ENCODE measurements around the gene BCOR. TPM values are rescaled to one million over a fixed set of nuclear protein-coding genes. Genes with fewer than 3 reads are reported as not detected.

BCOR gene
- total RNA-seq, 4 donors from 2014 or later: 19.8 to 32.2 (median 26.0) TPM

- no peaks in the 10 kb centered on the region for H3K9me3 ChIP-seq
- no peaks in the 10 kb centered on the region for H3K4me1 ChIP-seq
- no peaks in the 10 kb centered on the region for H3K27me3 ChIP-seq
- H3K36me3 ChIP-seq: peaks cover 0 to 41% (median 0%) of the 10 kb centered on the region in 3 donors
- no peak overlapping the region for H3K4me3 ChIP-seq
- TF ChIP-seq, protein P1, sequence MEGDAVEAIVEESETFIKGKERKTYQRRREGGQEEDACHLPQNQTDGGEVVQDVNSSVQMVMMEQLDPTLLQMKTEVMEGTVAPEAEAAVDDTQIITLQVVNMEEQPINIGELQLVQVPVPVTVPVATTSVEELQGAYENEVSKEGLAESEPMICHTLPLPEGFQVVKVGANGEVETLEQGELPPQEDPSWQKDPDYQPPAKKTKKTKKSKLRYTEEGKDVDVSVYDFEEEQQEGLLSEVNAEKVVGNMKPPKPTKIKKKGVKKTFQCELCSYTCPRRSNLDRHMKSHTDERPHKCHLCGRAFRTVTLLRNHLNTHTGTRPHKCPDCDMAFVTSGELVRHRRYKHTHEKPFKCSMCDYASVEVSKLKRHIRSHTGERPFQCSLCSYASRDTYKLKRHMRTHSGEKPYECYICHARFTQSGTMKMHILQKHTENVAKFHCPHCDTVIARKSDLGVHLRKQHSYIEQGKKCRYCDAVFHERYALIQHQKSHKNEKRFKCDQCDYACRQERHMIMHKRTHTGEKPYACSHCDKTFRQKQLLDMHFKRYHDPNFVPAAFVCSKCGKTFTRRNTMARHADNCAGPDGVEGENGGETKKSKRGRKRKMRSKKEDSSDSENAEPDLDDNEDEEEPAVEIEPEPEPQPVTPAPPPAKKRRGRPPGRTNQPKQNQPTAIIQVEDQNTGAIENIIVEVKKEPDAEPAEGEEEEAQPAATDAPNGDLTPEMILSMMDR (IDR thresholded peaks at IDR 0.05): no peak
- no peak for TF ChIP-seq POLR2A (IDR thresholded peaks at IDR 0.05)
- no peak overlapping the region for H3K27ac ChIP-seq
- no peak for DNase-seq
Observed at GRCh38 chrX:40064055-40064597, 33.6 kb downstream of the BCOR start.

- Histone ChIP-seq H3K4me1 (no peaks in the 10 kb centered on the region), H3K27ac (no peak overlapping the region), H3K4me3 (no peak overlapping the region), H3K27me3 (no peaks in the 10 kb centered on the region), H3K9me3 (no peaks in the 10 kb centered on the region), H3K36me3 (peaks cover 0 to 38% (median 0%) of the 10 kb centered on the region in 3 donors)
- no peak for DNase-seq
- TF ChIP-seq, protein P1 (IDR thresholded peaks at IDR 0.05): no peak
- TF ChIP-seq POLR2A (IDR thresholded peaks at IDR 0.05): no peak
Observed at GRCh38 chrX:40063555-40063954, 34.2 kb downstream of the BCOR start.

- no peak overlapping the region for H3K27ac ChIP-seq
- DNase-seq: no peak
Observed at GRCh38 chrX:40062525-40063155, 35.1 kb downstream of the BCOR start.

DNA sequence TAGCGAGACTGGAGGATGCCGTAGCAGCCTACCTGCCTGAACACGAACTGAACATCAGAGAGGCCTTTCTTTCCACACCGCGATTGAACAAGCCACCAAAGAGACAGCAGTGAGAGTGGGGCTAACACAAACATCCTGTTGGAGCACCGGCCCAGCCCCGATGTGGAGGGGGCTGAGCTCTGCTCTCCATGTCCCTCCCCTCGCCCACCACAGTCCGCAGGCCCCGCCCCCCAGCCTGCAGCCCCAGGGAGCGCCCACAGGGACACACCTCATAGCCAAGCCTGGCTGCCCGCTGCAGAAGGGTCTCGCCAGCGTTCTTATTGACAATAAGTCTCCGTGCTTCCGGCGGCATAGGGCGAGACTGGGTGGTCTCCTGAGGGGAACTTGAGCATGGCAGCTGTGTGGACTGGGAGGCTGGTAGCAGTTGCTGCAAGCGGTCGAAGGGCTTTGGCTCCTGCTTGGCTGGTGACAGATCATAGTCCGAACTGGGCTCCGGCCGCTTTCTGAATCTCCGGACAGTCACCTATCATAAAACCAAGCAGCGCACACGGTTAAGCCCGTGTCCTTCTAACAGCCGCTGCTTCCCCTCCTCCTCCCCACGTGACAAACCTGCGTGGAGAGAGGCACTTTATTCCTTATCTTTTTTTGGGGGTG lies 35.8 kb downstream of the BCOR start:
- peaks cover 0 to 43% (median 0%) of the 10 kb centered on the region in 3 donors for H3K36me3 ChIP-seq
- TF ChIP-seq POLR2A (IDR thresholded peaks at IDR 0.05): no peak
- TF ChIP-seq, protein P1 (IDR thresholded peaks at IDR 0.05): no peak
- no peak for DNase-seq
- H3K4me1 ChIP-seq: no peaks in the 10 kb centered on the region
- no peak overlapping the region for H3K27ac ChIP-seq
- H3K4me3 ChIP-seq: no peak overlapping the region
- H3K27me3 ChIP-seq: no peaks in the 10 kb centered on the region
- no peaks in the 10 kb centered on the region for H3K9me3 ChIP-seq

More at GRCh38 chrX:40062525-40063155, 35.1 kb downstream of the BCOR start:
- H3K4me3 ChIP-seq: no peak overlapping the region
- peaks cover 0 to 38% (median 0%) of the 10 kb centered on the region in 3 donors for H3K36me3 ChIP-seq
- H3K4me1 ChIP-seq: no peaks in the 10 kb centered on the region
- TF ChIP-seq, protein P1 (IDR thresholded peaks at IDR 0.05): no peak
- no peak for TF ChIP-seq POLR2A (IDR thresholded peaks at IDR 0.05)
- H3K9me3 ChIP-seq: no peaks in the 10 kb centered on the region
- H3K27me3 ChIP-seq: no peaks in the 10 kb centered on the region

DNA sequence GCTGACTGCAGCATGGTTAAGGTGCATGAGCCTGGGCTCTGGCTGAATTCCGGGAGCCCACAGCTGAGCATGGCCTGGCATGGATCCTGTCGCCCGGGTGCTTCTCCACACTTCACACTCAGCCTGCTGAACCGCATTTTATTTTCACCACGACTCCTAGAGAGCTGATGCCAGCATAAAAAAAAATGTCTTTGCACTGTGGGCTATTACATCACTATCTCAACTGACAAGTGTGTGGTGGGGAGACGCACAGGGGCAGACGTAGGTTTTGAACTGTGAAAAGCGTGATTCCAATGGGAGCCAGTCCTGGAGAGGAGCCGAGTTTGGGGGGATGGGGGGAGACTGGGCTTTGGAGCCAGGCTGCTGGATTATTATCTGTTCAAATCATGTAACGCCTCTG lies 36.8 kb downstream of the BCOR start:
- Histone ChIP-seq H3K27me3 (no peaks in the 10 kb centered on the region), H3K36me3 (peaks cover 0 to 53% (median 0%) of the 10 kb centered on the region in 3 donors), H3K9me3 (no peaks in the 10 kb centered on the region), H3K4me1 (no peaks in the 10 kb centered on the region), H3K27ac (no peak overlapping the region), H3K4me3 (no peak overlapping the region)
- TF ChIP-seq POLR2A (IDR thresholded peaks at IDR 0.05): no peak
- TF ChIP-seq, protein P1 (IDR thresholded peaks at IDR 0.05): no peak
- DNase-seq: no peak
